OCI-LY7 (cell line): ENCODE measurements around the gene TMEM9B. TPM values are rescaled to one million over a fixed set of nuclear protein-coding genes. Genes with fewer than 3 reads are reported as not detected.

ENCODE experiments used
- BruUV-seq: library from RNA; stranded (reverse); fragments of 400-500 nt; replicated peaks from 2 replicates; lab custom pipeline; 2021; lab: Mats Ljungman, UMichigan
- CTCF ChIA-PET: fragments of 300-600 bp; sonication (Branson Sonifier 250); formaldehyde crosslinking; loops from one replicate; lab custom pipeline; 2022; ENCODE audit warnings: antibody characterized with exemption; ENCODE audit not compliant: unreplicated experiment; lab: Charles Lee
- POLR2A ChIA-PET: fragments of 300-600 bp; sonication (Branson Sonifier 250); formaldehyde crosslinking; loops from one replicate; lab custom pipeline; 2022; ENCODE audit warnings: antibody characterized with exemption; lab: Charles Lee
- DNase-seq: peaks from one replicate; pipeline ENCODE4 v3.0.0-alpha.2; 2015; ENCODE audit warnings: low spot score
- H2AFZ ChIP-seq: fragments of 200-600 bp; sonication (generic), shearing (Covaris generic); 2 replicates; pipeline ENCODE4 v1.6.1; 2014; ENCODE audit warnings: mild to moderate bottlenecking, antibody characterized with exemption, low read length, moderate library complexity
- H3K27ac ChIP-seq: fragments of 200-600 bp; sonication (generic); 2 replicates; pipeline ENCODE4 v1.5.1; 2014; ENCODE audit warnings: mixed run types, low read depth, mild to moderate bottlenecking, moderate library complexity, low read length, inconsistent platforms; ENCODE audit not compliant: poor library complexity, severe bottlenecking
- H3K36me3 ChIP-seq: fragments of 200-600 bp; sonication (generic); 2 replicates; pipeline ENCODE4 v1.6.1; 2014; ENCODE audit warnings: mild to moderate bottlenecking, antibody characterized with exemption, low read length, moderate library complexity, mixed read lengths; ENCODE audit not compliant: insufficient read depth
- H3K4me1 ChIP-seq: fragments of 200-600 bp; sonication (generic); 2 replicates; pipeline ENCODE4 v1.5.1; 2014; ENCODE audit warnings: mild to moderate bottlenecking, low read length; ENCODE audit not compliant: insufficient read depth, poor library complexity, severe bottlenecking
- H3K4me2 ChIP-seq: fragments of 200-600 bp; sonication (generic); 2 replicates; pipeline ENCODE4 v1.6.1; 2014; ENCODE audit warnings: mild to moderate bottlenecking, low read length
- H3K4me3 ChIP-seq: fragments of 200-600 bp; sonication (generic); 2 replicates; pipeline ENCODE4 v1.5.1; 2014; ENCODE audit warnings: mild to moderate bottlenecking, low read depth, low read length; ENCODE audit not compliant: poor library complexity, severe bottlenecking
- H3K79me2 ChIP-seq: fragments of 200-600 bp; sonication (generic); 2 replicates; pipeline ENCODE4 v1.6.1; 2016; ENCODE audit warnings: low read depth, mild to moderate bottlenecking, low read length, moderate library complexity, mixed read lengths; ENCODE audit not compliant: insufficient read depth
- H3K9me2 ChIP-seq: fragments of 200-600 bp; sonication (generic); 2 replicates; pipeline ENCODE4 v1.6.1; 2016; ENCODE audit warnings: mild to moderate bottlenecking, low read length, mixed read lengths; ENCODE audit not compliant: insufficient read depth
- H3K9me3 ChIP-seq: fragments of 200-600 bp; sonication (generic); 2 replicates; pipeline ENCODE4 v1.6.1; 2014; ENCODE audit warnings: mild to moderate bottlenecking, mixed run types, low read length, mixed read lengths
- H4K20me1 ChIP-seq: fragments of 200-600 bp; sonication (generic); 2 replicates; pipeline ENCODE4 v1.6.1; 2014; ENCODE audit warnings: mild to moderate bottlenecking, antibody characterized with exemption, low read length, moderate library complexity, mixed read lengths; ENCODE audit not compliant: insufficient read depth
- CTCF ChIP-seq: fragments of 200-600 bp; sonication (generic); conservative IDR thresholded peaks from 2 replicates; pipeline ENCODE4 v1.5.1; 2014; ENCODE audit warnings: mild to moderate bottlenecking, antibody characterized with exemption, low read length, moderate library complexity, mixed read lengths
- EZH2phosphoT487 ChIP-seq: fragments of 200-600 bp; sonication (generic); IDR thresholded peaks from 2 replicates; pipeline ENCODE4 v1.6.1; 2018; ENCODE audit warnings: low read depth, borderline replicate concordance, mild to moderate bottlenecking, mixed run types, antibody characterized with exemption, low read length, moderate library complexity, mixed read lengths
- intact Hi-C: fragments of 100-400 bp; cut with micrococcal nuclease; formaldehyde crosslinking; loops from one replicate; pipeline ENCODE4 v1.10.0; 2022; ENCODE audit not compliant: unreplicated experiment
- total RNA-seq, 2 experiments: library from RNA; depleted of rRNA in 1 of 2; stranded (reverse); fragments of >200 nt in 1 of 2; shearing (Covaris generic) in 1 of 2; gene quantifications; 2 replicates each; pipeline ENCODE4 v1.2.3, GENCODE V29; 2014 to 2022

The TMEM9B gene
- total RNA-seq, 2 experiments from 2014 or later: 13.0 to 13.4 TPM

GRCh38 chr11:8967184-8967583 lies 2.9 kb upstream of the TMEM9B start:
- intact Hi-C loops: no loop called here
- CTCF ChIA-PET: no interaction called here
- POLR2A ChIA-PET: interaction anchor here (0.7 kb wide), 1 partner anchor 288 kb away, joined by 5 read pairs; no protein-coding TSS in a partner anchor
- H3K4me2 ChIP-seq: no peak overlapping the region
- peaks cover 18% of the 10 kb centered on the region for H3K4me1 ChIP-seq
- H2AFZ ChIP-seq: no peak overlapping the region
- no peaks in the 10 kb centered on the region; the same call in 1 of the 2 replicates for H3K36me3 ChIP-seq
- H3K27ac ChIP-seq: no peak overlapping the region
- no peak for DNase-seq
- BruUV-seq: no TSS peak
- H3K9me3 ChIP-seq: no peaks in the 10 kb centered on the region
- TF ChIP-seq EZH2phosphoT487 (no peak), CTCF (no peak)
- H3K79me2 ChIP-seq: peaks cover 17% of the 10 kb centered on the region
- no peak overlapping the region for H3K4me3 ChIP-seq
- H3K9me2 ChIP-seq: no peaks in the 10 kb centered on the region
- H4K20me1 ChIP-seq: 0 out of 2 replicates have a peak, but pooled peaks cover 3% of the 10 kb centered on the region

GRCh38 chr11:8963569-8964323 lies 496 bp downstream of the TMEM9B start:
- intact Hi-C loops: loop anchor here (1.0 to 2.0 kb wide), 4 partner anchors 52 to 497 kb away; partner anchors contain the start of genes AKIP1, TMEM41B and ZNF143
- Histone ChIP-seq H4K20me1 (0 out of 2 replicates have a peak, but pooled peaks cover 6% of the 10 kb centered on the region), H3K36me3 (peaks cover 10% of the 10 kb centered on the region; the same call in 1 of the 2 replicates), H2AFZ (peak overlapping the region; percentile 69), H3K4me3 (peak overlapping the region; percentile 88), H3K4me2 (peak overlapping the region; percentile 98), H3K4me1 (peaks cover 24% of the 10 kb centered on the region), H3K9me2 (no peaks in the 10 kb centered on the region), H3K27ac (peak overlapping the region; percentile 60), H3K79me2 (peaks cover 41% of the 10 kb centered on the region), H3K9me3 (no peaks in the 10 kb centered on the region)
- POLR2A ChIA-PET: interaction anchor here (0.6 to 1.4 kb wide), 13 partner anchors 10 to 613 kb away, joined by 3 to 9 read pairs (median 4); partner anchors contain the start of genes RPL27A and TRIM66
- CTCF ChIA-PET: interaction anchor here (0.6 kb wide), 1 partner anchor 649 kb away, joined by 3 read pairs; no protein-coding TSS in a partner anchor
- DNase-seq: peak; percentile 78
- no TSS peak for BruUV-seq
- no peak for TF ChIP-seq EZH2phosphoT487

GRCh38 chr11:8962841-8963240 lies 1.4 kb downstream of the TMEM9B start:
- intact Hi-C loops: no loop called here
- ChIA-PET CTCF (interaction anchor here (0.5 kb wide), 1 partner anchor 27 kb away, joined by 3 read pairs; no protein-coding TSS in a partner anchor), POLR2A (interaction anchor here (1.1 to 1.4 kb wide), 3 partner anchors 14 to 274 kb away, joined by 3 to 6 read pairs (median 4); no protein-coding TSS in a partner anchor)

More at GRCh38 chr11:8962841-8963240, 1.4 kb downstream of the TMEM9B start:
- H4K20me1 ChIP-seq: 0 out of 2 replicates have a peak, but pooled peaks cover 6% of the 10 kb centered on the region
- DNase-seq: no peak
- H3K4me1 ChIP-seq: peaks cover 24% of the 10 kb centered on the region
- peaks cover 42% of the 10 kb centered on the region for H3K79me2 ChIP-seq
- TF ChIP-seq EZH2phosphoT487 (no peak), CTCF (no peak)
- no peaks in the 10 kb centered on the region for H3K9me2 ChIP-seq
- H3K4me3 ChIP-seq: peak overlapping the region; percentile 88
- no peaks in the 10 kb centered on the region for H3K9me3 ChIP-seq
- peaks cover 10% of the 10 kb centered on the region; the same call in 1 of the 2 replicates for H3K36me3 ChIP-seq
- no peak overlapping the region for H2AFZ ChIP-seq
- no TSS peak for BruUV-seq
- H3K4me2 ChIP-seq: peak overlapping the region; percentile 98
- H3K27ac ChIP-seq: peak overlapping the region; percentile 60
